Retina (tissue), 1 donor: Measurements from ENCODE around the gene MCM7.

Experiments used
- DNase-seq: peaks from one replicate; pipeline ENCODE4 v3.0.0-alpha.2; 2016

Gene MCM7

GRCh38 chr7:100065452-100066186 lies 35.6 kb downstream of the MCM7 start:
- DNase-seq = no peak

- no peak for DNase-seq
Measured at GRCh38 chr7:100064162-100064561, 37.0 kb downstream of the MCM7 start.

- DNase-seq = no peak
Measured at GRCh38 chr7:100063376-100063775, 37.8 kb downstream of the MCM7 start.

GRCh38 chr7:100061518-100062193 lies 39.5 kb downstream of the MCM7 start:
- no peak for DNase-seq

- DNase-seq = no peak
Measured at GRCh38 chr7:100059251-100059739, 41.9 kb downstream of the MCM7 start.

- no peak for DNase-seq
Measured at GRCh38 chr7:100057006-100057405, 44.2 kb downstream of the MCM7 start.

- DNase-seq = no peak
Measured at GRCh38 chr7:100053215-100053614, 48.0 kb downstream of the MCM7 start.

- DNase-seq = no peak
Measured at GRCh38 chr7:100051611-100052010, 49.6 kb downstream of the MCM7 start.

- DNase-seq = peak; percentile 95
Measured at GRCh38 chr7:100049441-100050291, 51.5 kb downstream of the MCM7 start, which contains the start of gene ZSCAN21. TSS of gene ZSCAN21 (plus strand) at chr7:100049774. CDS start at chr7:100057007, 7,233 bp downstream.

- no peak for DNase-seq
Measured at GRCh38 chr7:100048680-100049079, 52.5 kb downstream of the MCM7 start.

- no peak for DNase-seq
Measured at GRCh38 chr7:100044718-100045117, 56.5 kb downstream of the MCM7 start.
